GM19351 (cell line): ENCODE measurements around the gene ADAMTSL2.

Source experiments
- ATAC-seq: cut with Tn5 transposase; IDR thresholded peaks from one replicate; pipeline ENCODE4 v1.9.1; 2021; ENCODE audit warnings: mild to moderate bottlenecking, moderate library complexity; ENCODE audit not compliant: unreplicated experiment

The ADAMTSL2 gene

DNA sequence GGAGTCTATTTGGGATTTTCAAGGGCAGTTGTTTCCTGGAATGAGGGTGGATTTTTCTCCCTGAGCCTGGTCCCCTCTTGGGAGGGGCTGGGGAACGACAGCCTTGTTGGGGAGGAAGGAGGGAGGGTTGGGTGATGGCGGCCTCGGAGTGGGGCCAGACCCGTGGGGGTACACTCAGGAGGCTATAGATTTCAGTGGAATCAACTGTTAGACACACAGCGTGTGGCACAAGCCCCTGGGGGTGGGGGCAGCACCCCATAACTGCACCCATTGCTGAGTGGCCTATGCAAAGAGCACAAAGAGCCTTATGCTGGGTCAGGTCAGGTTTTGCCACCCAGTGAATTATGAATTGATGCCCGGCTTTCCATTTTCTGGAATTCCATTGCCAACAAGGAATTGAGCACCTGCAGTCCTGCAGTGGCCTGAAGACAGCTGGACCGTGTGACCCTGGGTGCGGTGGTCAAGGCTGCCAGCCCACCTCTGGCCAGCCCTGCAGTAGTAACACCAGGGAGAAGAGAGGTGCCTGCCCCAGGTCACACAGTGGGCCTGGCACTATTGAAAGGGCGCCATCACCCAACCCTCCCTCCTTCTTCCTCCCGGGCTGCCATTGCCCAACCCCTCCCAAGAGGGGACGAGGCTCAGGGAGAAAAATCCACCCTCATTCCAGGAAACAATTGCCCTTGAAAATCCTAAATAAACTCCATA lies 18.1 kb upstream of the ADAMTSL2 start:
- ATAC-seq = no peak

GRCh38 chr9:133516961-133517350 lies 17.5 kb upstream of the ADAMTSL2 start:
- no peak for ATAC-seq

GRCh38 chr9:133517711-133518110 lies 16.8 kb upstream of the ADAMTSL2 start:
- ATAC-seq = no peak

DNA sequence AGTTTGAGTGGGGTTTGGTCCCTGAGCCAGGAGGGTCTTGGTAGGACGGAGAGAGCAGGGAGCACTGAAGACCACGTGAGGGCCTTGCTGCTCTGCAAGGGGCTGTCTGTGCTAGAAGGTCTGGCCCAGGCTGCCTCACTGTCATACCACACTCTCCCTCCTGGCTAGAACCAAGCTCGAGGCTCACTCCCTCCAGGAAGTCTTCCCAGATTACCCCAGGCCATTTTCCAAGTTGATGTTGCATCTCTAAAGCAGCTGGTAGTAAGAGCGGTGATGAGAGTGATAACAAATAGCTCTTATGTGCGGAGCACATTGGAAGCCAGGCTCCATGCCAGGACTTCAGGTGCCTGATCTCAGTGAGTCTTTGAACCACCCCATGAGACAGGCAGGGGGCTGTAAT lies 16.3 kb upstream of the ADAMTSL2 start:
- ATAC-seq = no peak

- ATAC-seq = no peak
Measured at GRCh38 chr9:133518706-133519449, 15.6 kb upstream of the ADAMTSL2 start.

DNA sequence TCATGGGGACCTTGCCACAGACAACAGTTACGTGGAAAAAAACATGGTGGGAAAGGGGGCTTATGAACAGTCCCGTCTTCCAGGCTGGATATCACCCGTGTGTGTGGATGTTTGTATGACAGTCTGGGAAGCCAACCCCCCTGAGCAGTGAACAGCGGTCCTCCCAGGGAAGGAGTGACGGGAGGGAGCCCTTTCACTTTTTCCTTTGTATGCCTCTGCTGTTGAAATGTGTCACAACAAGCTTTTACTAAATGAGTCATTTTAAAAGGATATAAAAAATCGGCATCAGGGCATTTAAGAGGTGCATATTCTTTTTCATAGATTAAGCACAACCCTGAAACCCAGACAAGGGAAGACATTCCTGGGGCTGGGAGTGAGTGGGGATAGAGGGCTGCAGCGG lies 14.8 kb upstream of the ADAMTSL2 start:
- ATAC-seq = no peak

DNA sequence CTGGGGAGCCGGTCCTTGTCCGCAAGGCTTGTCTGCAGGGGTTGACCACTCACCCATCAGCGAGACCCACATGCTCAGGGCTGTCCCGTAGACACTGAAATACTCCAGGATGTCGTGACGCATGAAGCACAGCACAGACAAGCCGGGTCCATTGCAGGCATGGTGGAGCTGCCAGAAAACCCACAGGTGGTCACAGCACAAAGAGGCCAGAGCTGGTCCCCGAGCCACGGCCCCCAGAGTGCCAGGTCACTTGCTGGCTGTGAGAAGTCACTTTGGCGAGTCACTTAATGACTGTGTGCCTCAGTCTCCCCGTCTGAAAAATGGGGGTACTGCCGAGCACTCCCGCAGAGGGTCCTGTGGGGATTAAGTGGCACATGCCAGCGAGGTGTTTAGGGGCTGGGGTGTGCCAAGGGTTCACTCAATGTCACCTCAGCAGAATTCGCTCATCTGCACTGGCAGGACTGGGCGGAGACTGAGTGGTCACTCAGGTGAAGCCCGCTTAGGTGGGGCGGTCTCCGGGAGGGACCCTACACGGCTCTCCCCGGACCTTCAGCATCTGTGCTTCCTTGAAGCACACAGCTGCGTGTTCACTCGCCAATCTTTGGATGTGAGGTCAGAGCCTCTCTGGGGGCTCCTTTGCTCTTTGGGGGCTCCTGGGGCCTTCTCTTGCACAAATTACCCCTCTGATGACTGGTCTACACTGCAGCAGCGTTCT lies 14.2 kb upstream of the ADAMTSL2 start:
- no peak for ATAC-seq

DNA sequence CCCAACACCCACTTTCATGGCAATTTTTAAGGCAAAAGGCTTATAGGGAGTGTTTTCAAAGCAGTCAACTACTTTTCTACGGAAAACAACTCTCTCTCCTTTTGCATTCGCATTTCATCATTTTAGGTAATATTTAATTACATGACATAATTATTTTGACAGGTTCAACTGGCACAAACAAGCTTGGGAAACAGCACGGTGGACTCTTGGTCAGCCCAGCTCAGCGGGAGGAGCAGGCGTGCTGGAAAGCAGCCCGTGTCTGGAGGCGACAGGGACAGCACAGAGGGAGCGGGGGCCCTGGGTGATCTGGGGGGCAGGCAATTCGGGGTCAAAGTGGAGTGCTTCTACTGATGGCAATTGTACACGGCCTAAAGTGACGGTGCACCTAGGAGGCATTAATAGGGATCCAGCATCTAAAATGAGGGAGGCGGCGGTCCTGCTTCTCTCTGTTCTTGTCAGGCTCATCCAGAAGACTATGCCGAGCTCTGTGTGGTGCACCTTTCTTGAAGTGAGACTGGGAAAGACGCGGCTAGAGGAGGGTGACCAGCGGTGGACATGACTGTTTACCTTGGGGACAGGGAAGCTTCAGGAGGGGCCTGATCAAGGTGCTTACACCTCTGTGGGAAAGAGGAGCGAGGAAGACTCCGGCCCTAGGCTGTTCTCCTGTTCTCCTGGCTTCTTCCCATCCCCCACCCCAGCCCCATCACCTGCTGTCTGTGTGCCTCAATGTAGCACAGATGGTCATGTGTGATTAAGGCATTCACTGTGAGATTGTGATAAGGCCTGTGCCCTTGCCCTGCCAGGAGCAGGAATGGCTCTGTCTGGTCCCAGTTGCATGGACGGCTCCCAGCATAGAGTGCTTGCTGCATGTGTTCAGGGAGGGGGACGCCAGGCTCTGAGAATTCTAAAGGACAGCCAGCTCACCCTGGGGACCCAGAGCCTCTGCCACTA lies 13.1 kb upstream of the ADAMTSL2 start:
- ATAC-seq = no peak

DNA sequence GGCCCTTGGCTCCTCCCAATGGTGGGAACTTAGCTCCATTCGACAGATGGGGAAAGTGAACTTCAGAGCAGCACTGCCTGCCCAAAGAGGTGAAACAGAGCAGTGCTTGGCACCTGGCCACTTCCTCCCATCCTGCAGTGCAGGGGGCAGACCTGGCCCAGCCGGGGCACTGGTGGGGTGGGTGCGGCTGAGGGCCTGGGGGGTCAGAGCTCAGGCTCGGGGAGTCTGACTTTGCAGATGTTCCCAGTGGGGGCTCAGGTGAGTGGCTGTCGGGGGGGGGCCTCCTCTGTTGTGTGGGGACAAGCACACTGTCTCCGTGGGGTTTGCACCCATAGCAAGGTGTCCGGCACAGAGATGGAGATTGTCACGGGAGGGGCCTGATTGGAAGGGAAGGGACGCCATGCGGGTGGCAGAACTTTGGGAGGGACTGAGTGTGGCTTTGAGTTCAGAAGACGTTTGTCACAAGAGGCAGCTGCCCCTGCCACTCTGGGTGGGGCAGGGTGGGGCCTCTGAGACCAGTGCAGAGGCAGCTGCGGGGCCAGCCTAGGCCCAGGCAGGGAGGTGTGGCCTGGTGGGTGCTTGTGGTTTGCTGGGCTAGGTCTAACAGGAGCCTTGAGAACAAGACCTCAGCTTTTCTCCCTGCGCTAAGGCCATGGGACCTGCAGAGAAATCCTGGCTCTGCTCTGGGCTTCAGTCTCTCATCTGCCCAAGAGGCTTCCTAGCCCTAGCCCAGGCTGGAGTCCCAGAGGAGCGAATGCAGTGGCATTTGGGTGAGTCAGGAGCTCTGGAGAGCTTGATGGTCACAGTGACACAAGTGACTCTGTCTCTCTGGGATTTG lies 12.2 kb upstream of the ADAMTSL2 start:
- no peak for ATAC-seq

- no peak for ATAC-seq
Measured at GRCh38 chr9:133523106-133523505, 11.4 kb upstream of the ADAMTSL2 start.

DNA sequence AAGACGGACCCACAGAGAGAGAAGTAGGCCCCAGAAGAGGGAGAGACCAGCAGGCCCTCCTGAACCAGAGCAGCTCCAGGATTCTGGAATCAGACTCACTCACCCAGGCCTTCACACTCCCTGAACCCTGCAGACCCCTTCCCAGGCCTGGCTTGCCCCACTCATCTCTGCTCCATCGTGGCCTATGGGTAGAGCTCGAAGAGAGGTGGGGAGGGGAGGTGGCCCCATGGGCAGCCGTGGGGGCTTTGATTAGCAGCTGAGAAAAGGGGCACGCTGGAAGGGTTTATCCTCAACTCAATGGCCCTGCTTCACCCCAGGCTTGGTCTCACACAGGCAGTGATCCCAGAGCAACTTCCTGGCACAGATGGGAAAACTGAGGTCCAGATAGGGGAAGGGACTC lies 10.4 kb upstream of the ADAMTSL2 start:
- no peak for ATAC-seq

DNA sequence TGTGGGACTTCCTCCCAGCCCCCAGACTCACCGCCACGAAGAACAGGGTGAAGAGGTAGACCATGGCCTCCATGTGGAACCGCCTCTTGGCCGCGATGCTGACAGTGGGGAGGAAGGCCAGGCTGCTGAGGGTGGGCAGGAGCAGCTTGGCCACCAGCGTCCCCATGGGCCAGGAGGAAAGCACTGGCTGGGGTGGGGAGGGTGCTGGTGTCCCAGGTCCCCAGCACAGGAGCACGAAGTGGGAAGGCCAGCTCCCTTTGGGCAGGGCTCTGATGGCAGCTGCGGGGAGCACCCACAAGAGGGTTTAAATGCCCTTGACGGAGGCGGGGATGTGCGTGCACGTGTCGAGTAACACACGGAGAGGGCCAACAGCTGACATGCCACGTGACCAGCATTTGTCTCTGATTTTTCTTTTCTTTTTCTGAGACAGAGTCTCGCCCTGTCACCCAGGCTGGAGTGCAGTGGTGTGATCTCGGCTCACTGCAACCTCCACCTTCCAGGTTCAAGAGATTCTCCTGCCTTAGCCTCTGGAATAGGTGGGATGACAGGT lies 9.8 kb upstream of the ADAMTSL2 start, which contains the start of gene MYMK:
Gene MYMK (minus strand): TSS at position 281 of the 550 bp plus-strand sequence. CDS start 115 bp downstream, at position 166.
- no peak for ATAC-seq

- no peak for ATAC-seq
Measured at GRCh38 chr9:133525677-133526076, 8.8 kb upstream of the ADAMTSL2 start.

- ATAC-seq = no peak
Measured at GRCh38 chr9:133526721-133527321, 7.7 kb upstream of the ADAMTSL2 start.

DNA sequence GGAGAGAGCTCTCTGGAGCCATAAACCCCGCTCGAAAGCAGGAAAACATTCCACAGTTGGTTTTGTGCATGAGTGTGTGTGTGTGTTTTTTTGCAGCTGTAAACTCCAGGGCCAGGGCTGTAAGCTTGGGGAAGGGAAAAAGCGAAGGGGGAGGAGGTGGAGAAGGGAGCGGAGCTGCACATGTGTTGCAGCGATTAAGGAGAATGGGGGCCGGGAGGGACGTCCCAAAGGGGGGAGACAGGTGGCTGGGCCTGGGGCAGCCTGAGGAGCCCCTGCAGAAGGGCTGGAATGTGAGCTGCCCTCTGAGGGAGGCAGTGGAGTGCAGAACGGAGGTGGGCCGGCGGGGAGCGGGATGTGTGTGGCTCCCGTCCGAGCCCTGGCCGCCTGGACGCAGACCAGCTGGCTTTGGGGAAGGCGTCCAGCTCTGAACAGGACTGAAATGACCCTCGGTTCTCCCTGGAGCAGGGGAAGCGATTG lies 7.0 kb upstream of the ADAMTSL2 start:
- no peak for ATAC-seq

GRCh38 chr9:133528001-133528875 lies 6.3 kb upstream of the ADAMTSL2 start:
- no peak for ATAC-seq

DNA sequence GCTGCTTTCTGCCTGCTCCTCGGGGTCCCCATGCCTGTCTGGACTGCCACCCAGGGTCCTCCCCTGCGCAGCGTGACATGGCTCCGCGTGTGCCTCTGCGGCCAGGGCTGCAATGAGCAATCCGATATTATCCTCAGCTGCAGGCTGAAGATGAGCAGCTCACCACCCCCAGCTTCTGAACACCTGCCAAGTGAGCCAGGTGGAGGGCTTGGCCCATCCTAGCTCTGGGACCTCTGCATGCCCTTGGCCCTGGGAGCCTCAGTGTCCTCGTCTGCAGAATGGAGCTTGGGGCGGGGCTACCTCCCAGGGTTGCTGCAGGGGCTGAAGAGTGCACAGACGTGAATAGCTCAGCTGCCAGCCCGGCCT lies 5.6 kb upstream of the ADAMTSL2 start:
- no peak for ATAC-seq

- ATAC-seq = no peak
Measured at GRCh38 chr9:133529457-133529856, 5.0 kb upstream of the ADAMTSL2 start.
